RPMI8226 (cell line): Measurements from ENCODE around the gene HDGFL3.

ENCODE experiments used
- DNase-seq: peaks from one replicate; pipeline ENCODE4 v3.0.0-alpha.2; 2015

The HDGFL3 gene

DNA sequence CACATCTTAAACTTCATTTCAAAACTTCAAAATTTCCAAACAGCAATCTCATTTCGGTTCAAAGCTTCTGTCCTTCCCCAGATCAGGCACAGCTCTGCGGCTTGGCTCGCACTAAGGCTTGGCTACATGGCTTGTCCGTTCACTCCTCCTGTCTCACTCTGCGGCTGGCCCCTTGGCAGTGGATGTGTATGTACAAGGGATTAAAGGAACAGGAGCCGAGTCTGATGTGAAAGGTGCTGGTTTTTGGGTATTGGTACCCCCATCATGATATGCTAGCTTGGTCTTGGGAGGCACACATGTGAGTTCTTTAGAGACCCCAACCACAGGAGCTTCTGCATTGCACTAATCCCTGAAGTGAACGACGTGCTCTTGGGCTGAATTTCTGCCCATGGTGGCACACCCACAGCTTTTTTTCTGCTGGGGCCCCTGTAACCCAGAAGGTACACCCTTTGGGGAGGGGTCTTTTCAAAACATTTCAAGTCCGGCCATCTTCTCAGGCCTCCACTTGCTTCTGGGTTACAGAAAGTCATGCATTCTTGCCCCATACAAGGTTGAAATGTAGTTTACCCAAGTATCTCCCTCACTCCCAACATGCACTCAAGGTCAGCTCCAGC lies 87.5 kb downstream of the HDGFL3 start:
- DNase-seq, result no peak

DNA sequence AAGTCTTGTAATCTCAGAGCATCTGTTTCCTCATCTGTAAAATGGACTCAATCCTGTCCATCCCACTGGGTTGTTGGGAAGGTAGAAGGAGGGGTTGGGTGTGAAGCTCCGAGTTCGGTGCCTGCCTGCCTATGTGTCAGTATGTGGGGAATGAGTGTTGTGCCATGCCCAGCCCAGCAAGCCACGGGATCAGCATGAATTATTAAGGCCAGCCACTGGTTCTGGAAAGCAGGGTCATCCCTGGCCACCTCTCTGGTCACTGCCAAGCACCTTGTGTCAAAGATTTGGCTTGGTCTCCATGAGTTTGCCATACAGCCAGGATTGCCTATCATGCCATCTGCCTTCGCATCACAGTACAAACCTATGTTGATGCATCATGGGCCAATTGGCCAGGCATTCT lies 88.7 kb downstream of the HDGFL3 start:
- DNase-seq, result no peak

DNA sequence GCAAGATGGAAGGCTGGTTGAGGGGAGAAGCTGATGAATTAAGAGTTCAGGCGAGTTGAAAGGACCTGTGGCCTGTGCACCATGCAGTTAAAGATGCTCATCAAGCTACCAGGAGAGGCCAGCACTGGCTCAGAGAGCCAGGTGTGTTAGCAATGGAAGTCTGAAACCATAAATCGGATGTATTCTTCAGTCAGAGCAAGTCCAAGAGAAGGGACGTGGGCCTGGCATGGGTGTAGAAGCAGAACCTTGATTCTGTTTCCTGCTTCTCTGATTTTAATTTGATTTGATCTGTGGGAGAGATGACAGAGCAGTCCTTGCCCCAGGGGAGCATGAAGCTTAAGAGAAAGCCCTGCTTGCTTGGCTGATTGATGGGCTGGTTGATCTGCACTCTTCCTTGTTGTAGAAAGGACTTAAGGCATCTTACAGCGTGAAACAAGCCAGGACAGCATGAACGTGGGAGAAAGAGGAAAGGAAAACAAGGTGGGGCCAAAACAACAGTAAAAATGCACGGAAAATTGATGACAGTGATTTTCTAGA lies 89.3 kb downstream of the HDGFL3 start:
- DNase-seq, result no peak

DNA sequence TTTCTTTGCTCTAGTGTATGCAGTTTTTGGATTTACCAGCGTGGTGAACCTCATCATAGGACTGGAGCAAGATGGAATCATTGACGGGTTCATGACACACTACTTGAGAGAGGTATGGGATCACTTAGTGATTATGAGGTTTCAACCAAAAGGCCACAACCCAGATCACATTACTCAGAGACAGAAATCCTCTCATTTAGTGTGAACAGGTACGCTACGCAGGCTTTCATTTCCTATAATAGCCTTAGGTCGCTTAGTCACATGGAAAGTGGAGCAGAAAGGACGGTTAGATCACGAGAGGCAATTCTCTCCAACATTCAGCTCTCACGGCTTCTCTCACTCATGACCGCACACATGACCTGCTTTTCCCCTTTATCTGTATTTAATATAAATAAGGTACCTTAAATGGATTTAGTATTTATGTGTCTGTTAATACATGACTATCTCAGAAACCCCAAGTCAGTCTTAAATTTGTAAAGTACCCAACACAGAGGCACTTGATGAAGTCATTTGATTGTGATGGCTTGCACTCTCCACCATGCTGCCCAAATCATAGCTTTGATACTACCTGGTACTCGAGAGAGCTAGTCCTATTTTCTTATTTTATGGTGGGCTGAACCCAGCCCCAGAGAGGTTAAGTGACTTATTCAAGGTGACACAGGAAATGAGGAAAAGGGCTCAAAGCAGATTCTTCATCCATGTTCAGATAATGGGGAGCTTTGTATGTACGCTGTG lies 91.6 kb downstream of the HDGFL3 start:
- DNase-seq, result no peak

DNA sequence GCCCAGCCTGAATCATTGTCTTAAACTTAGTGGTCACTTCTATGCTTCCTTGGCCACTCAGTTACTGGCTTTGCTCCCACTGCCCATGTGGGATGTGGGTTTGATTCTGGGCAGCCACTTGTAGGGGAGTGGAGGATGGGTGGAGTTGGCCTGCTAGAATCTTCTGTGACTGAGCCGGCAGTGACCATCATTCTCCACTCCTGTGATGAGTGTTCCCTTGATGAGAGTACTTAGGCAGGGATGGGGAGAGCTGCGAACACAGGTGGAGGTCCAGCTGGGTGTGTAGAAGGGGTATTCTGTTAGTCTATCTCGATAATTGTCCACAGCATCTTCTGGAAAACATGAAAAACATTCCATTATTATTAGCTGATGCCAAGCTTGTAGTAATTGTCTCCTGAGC lies 92.2 kb downstream of the HDGFL3 start:
- no peak for DNase-seq

DNA sequence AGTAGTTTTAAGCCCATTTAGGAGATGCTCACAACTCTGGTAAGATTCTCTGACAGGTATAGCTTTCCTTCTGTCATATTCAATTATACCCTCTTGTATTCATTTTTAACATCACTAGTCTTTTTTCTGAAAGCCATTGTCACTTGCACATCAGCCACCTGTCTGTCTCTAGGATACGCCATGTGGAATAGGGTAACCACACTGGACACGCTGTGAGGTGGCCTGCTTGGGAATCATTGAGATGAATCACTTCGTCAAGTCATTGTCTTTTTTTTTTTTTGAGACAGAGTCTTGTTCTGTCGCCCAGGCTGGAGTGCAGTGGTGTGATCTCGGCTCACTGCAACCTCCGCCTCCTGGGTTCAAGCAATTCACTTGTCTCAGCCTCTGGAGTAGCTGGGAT lies 92.8 kb downstream of the HDGFL3 start:
- no peak for DNase-seq

DNA sequence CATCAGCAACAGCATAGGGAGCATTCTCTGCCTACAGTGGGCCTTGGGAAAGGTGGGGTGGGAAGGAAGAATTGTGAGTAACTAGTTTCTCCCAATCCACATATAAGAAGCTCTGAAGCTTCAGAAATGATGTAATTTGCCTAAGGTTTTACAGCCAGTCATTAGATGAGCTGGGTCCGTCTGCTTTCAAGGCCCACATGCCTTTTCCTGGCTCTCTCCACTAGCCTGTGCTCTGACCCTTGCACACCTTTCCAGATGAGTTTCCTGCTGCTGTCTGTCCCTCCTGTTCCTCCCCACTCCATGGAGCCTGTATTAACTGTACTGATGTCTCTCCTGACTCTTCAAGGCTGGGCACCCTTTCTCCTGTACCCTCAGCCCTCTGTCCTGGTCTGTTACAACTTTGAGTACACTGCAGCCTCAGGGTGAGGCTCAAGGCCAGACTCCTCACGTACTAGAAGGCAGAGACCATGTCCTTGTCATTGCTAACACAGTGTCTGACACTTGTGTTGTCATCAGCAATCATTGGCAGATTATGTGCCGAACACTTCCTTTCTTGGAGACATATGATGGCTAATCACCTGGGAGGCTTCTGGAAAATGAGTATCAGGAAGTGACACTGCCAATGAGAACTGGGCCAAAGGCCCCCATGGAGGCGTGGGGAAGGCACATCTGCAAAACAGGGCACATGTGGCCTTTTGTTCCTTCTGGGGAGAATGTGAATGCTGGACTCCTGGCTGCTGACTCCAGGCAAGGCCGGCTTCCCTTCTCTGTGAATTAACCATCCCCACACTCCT lies 93.5 kb downstream of the HDGFL3 start:
- no peak for DNase-seq

DNA sequence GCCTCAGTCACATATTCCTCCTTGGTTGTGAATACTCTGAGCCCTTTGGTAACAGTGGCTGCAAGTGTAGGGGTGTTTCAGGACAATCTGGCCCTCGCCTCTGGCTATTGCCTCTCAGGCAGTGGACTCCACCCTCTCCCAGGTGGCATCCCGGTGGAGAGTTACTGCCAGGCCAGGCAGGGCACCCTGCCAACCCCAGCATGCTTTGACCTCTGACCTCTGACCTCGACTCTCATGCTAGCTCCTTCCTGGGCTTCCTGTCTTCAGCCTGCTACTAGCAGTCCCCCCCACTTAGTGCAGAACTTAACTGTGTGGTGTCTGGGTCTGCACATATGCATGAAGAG lies 94.7 kb downstream of the HDGFL3 start:
- no peak for DNase-seq

DNA sequence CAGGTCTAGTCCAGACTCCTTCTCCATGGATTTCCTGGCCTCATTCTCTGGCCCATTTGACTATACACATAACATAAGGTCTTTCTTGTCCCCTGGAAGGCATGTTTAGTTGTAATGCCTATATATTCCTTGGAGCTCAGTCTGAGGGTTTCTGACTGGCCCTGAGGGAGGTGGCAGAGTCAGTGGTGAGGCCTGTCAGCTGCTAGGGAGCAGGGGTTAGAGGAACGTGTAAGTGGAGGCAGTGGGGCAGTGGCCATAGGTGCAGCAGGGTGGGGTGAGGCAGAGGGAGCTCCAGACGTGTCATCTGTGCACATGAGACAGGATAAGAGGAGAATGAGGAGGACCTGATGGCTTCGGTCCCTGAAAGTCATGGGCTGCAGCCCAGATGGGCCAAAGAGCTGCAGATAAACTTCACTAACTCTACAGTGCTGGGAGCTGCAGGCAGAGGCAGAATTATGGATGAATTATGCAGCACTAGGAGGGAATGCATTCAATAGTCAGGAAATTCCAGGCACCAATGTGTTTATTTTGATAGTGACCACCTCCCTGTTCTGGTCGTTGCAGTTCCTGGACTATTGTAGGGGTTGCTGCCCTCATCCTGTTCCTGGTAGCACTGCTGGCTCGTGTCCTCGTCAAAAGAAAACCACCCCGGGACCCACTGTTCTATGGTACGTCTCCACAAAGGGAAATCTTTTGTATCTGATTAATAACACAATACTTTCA lies 95.2 kb downstream of the HDGFL3 start:
- DNase-seq, result no peak

DNA sequence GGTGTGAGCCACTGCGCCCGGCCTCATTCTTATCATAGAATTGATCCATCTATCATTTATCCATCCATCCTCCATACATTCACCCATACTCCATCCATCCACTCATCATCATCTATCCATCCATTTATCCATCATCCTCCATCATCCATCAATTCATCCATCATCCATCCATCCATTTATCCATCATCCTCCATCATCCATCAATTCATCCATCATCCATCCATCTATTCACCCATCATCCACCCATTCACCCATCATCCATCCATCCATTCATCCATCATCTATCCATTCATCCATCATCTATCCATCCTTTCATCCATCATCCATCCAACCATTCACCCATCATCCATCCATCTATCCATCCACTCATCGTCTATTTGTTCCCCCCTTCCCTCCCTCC lies 96.5 kb downstream of the HDGFL3 start:
- no peak for DNase-seq

DNA sequence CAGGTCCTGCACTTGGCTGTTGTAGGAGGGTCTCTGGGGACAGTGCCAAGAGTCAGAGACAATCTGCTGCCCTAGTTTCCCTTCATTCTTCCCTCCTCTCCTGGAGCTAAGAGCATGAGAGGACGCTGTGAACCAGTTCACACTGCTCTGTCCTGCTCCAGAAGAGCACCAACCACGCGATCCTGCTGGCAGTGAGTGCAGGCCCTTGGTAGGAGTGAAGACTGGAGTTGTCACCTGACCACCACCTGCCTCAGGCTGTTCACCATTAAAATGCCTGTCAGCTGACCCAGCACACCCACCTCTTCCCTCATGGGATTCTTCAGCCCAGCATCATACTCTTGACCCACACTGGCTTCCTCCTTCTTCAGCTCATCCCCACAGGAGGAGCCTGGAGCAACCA lies 97.2 kb downstream of the HDGFL3 start:
- no peak for DNase-seq

DNA sequence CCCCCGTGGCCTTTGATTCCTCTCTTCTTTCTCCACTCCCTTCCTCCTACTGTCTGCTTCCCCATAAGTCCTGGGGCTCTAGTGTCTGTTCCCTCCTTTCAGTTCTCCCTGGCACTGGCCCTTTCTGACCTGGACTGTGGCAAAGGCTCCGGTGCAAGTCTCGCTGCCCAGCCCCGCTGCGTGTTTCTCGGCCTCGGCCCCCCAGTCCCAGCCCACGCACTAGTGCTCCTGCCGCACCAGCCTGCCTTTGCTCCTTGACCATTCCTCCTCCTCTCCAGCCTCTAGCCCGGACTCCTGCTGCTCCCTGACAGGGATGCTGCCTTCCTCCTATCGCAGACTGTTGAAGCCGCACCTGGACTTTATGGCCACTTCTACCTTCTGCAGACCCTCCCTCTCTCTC lies 98.1 kb downstream of the HDGFL3 start:
- DNase-seq, result no peak

DNA sequence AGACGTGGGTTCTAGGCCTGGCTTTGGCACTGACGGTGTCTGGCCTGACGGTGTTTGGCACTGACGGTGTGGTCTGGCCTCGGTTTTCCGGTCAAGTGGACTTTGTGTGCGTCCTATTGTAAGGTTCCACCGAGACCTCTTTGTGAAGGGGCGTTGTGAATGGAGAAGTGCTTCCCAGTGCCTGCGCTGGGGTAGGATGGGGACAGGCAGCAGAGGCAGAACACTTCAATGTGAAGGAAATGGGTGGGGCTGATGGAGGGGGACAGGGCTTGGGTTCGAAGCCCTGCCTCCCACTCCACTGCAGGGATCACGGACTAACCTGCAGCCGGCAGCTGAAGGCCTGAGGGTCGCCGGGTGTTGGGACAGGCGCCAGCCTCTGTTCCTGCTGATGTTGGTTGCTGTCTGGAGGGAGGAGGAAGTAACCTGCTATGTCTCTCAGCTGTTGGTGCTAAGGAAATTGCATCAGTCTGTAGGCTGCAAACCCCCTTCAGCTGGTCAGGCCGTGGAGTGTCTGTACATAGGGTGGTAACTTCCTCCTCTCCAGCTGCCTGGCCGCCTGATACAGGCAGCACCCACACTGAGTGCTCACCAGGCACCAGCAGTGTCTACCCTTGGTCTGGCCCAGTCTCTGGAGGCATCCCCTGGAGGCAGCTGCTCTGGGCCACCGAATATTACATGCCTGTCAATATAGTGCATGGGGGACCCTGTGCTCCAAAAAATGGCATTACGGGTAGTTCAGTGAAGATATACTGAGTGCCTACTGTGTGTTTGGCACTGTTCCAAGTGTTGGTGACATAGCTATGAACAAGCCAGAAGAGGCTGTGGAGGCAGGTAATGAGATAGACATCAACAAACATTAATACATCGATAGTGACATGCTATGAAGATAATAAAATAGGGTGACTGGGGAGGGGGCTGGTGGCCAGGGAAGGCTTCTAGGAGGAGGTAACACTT lies 99.1 kb downstream of the HDGFL3 start:
- DNase-seq, result peak; percentile 54

DNA sequence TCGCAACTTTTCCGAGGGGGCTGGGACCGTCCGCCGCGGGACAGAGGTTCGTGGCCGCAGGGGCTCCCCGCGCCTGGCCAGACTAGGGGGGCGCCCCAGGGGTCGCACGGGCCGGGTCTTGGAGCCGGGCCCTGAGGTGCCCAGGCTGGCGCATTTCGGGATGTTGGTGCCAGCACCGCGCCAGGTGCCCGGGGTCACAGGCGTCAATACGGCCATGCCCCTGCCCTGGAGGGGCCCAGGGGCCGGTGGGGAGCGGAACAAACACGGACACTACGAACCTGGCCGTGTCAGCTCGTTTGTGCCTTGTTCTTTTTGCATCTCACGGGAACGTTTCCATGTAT lies 99.8 kb downstream of the HDGFL3 start:
- no peak for DNase-seq

DNA sequence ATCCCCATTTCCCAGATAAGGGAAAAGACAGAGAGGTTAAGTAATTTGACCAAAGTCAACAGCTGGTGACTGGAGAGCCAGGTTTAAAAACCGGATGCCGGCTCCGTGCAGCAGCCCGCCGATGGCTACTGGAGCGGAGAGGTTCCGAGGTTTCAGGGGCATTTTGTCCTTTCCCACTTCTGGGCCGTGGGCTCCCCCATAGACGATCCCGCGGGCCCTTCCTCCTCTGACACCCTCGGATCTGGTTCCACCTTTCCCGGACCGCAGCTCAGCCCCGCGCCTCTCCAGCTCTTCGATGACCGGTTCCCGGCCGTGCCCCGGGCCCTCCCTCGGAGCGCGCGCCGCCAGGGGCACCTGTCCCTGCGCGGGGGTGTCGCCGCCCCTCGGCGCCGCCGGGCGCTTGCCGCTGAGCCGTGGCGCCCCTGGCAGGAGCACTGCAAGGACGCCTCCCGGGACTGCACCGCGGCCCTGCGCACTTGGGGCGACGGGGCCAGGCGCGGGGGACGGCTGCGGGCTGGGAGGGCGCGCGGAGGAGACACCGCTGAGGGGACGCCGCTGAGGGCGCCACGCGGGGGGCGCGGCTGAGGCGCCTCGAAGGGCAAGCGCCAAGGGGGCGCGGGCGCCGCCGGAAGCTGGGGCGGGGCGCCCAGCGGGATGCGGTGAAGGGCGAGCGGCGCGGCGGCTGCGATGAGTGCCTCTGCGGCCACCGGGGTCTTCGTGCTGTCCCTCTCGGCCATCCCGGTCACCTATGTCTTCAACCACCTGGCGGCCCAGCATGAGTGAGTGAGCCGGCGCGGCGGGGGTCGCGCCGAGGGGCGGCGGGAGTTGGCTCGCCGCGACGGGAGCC lies 100.4 kb downstream of the HDGFL3 start, which contains the start of gene TM6SF1:
TSS of gene TM6SF1 (plus strand) at position 652 of the 847 bp plus-strand sequence. CDS start at position 688, 36 bp downstream.
- no peak for DNase-seq

DNA sequence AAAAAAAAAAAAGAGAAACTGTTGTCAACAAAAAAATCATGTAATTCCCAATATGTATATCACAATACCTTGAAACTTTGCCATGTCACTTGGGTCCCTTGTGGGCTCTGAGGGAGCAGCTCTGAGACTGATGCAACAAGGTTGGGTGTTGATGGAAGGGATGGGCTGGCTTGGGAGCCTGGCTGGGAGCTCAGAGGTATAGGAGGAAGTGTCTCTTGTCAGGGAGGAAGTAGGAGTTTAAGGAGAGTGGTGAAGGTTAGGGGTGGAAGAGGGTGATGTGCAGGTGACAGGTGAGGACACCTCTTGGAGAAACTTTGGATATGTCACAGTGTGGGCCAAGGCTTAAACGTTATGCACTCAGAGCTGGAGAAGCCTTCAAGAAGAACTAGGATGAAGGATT lies 102.2 kb downstream of the HDGFL3 start:
- no peak for DNase-seq

DNA sequence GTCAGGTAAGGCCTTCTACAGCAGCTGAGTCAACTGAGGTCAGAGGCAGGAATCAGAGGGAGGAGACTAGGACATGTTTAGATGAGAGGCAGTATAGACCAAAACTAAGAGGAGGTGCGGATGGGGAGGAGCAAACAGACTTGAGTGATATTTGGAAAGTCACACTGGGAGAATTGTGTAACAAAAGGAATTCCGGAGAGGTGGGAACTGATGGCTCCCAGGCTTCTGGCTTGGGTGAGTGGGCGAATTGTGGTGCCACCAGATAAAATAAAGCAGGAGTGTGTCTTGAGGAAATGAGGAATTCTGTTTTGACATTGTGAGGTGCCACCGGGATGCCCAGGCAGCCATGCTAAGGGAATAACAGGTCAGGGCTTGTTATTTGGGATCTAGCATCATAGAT lies 103.5 kb downstream of the HDGFL3 start:
- no peak for DNase-seq

DNA sequence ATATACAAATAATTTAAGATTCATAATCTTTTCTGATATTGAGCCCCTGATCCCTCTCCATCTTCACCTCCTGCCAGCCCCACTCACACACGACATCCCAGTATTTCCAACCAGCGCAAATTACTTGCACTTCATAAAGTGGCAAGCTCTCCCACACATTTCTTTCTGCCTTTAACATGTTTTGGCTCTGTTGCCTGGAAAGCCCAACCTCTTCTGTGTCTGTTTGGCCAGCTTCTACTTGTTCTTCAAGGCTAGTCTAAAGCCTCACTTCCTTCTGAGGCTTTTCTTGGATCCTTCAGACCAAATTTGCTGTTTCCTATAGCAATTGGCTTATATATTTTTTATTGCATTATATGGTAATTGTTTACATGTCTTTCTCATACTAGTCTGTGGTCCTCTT lies 105.3 kb downstream of the HDGFL3 start:
- no peak for DNase-seq

DNA sequence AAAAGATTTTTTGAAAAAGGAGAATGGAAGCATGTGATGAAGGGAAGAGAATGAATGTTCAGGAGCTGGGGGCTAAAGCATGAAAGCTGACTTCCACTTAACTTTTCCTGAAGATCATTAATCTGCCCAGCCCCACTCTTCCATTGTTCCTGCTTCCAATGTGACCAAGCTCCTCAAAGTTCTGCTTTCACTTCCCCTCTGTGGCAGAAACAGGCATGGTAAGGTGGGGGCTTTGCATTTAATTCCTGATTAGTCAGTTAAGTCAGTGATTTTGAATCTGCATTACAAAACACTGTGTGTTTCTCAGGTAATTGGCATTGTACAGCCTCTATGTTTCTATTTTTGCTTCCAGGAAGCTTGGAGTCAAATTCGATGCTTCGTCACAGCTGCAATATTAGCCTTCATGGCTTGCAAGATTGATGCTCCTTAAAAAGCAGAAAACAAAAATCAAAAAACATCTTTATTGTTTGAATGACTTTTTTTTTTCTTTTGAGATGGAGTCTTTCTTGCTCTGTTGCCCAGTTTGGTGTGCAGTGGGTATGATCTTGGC lies 107.5 kb downstream of the HDGFL3 start:
- no peak for DNase-seq

DNA sequence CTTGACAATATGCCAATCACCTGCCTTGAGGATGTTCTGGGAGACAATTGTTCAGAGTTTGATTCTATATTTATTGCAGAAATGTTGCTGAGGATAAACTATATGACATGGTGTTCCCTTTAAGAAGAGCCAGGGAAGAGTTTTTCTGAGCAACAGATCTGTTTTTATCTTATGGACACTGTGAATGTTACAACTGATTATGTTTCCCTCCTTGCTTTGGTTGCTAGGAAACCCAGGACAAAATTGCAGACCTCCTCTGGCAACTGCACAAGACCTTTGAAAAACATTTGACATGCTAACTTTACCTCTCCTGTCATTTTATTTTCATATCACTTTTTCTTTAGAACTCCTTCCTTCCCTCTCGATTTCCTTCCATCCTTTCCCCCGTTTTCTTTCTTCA lies 108.3 kb downstream of the HDGFL3 start:
- no peak for DNase-seq

DNA sequence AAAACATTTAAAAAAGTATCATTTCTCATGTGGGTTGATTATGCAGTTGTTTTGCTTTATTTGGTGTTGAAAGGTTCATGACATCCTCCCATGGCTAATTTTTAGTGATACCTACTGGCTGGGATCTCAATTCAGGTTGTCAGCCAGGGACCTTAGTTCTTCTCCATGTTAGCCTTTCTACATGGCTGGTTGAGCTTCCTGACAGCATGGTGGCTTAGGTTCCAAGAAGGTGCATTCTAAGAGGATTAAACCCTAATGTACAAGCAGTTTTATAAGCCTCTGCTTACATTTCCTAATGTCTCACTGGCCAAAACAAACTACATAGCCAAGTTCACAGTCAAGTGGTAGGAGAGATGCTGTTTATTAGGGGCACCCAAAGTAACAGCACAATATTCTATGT lies 109.5 kb downstream of the HDGFL3 start:
- DNase-seq, result no peak
